Cardiac muscle cell (in vitro differentiated cells and primary cell): ENCODE results near the gene SLC7A4. TPM values are rescaled to one million over a fixed set of nuclear protein-coding genes. Genes with fewer than 3 reads are reported as not detected.
"Not testable (repeated sequence)": the region's sequence is repeated elsewhere in the genome, so short reads cannot be mapped to it uniquely, and the experiment has no call there.

Experiments
- DNase-seq, 2 donors: peaks; one replicate each; pipeline versions ENCODE4 v3.0.0 to v3.0.0-alpha.2; 2010 to 2017; ENCODE audit warnings: low read depth in 1 of 2, low spot score in 1 of 2
- H3K27ac ChIP-seq: fragments of 200-600 bp; sonication (generic); 2 replicates; pipeline ENCODE4 v1.5.1; 2016
- H3K27me3 ChIP-seq: fragments of 200-600 bp; sonication (generic); 2 replicates; pipeline ENCODE4 v1.6.0; 2016; ENCODE audit warnings: control low read depth
- H3K36me3 ChIP-seq: fragments of 200-600 bp; sonication (generic); 2 replicates; pipeline ENCODE4 v1.5.1; 2016; ENCODE audit warnings: control low read depth
- H3K4me1 ChIP-seq: fragments of 200-600 bp; sonication (generic); 2 replicates; pipeline ENCODE4 v1.8.1; 2017; ENCODE audit warnings: low read depth, mild to moderate bottlenecking, mixed run types
- H3K4me3 ChIP-seq: fragments of 200-600 bp; sonication (generic); 2 replicates; pipeline ENCODE4 v1.5.1; 2016; ENCODE audit warnings: mild to moderate bottlenecking
- H3K9me3 ChIP-seq: fragments of 200-600 bp; sonication (generic); 2 replicates; pipeline ENCODE4 v1.5.1; 2017; ENCODE audit warnings: low read depth, mild to moderate bottlenecking, control low read depth
- polyA plus RNA-seq: library from polyadenylated mRNA; unstranded; fragments of >200 nt; fragmentation: Nextera tagmentation; extraction: Ambion mirVana; gene quantifications from 2 replicates; pipeline ENCODE4 v1.2.1, GENCODE V29; 2016
- total RNA-seq: library from RNA; depleted of rRNA; stranded (reverse); fragments of >200 nt; gene quantifications from 2 replicates; pipeline ENCODE4 v1.2.3, GENCODE V29; 2016
- TF ChIP-seq, protein P1 (sequence below): IDR thresholded peaks from 2 replicates; pipeline ENCODE4 v1.5.1; 2012; ENCODE audit warnings: low read depth, mild to moderate bottlenecking, low read length

Gene SLC7A4
- total and polyA plus RNA-seq, 2 experiments from 2014 or later, result 1.8 to 4.4 TPM

DNA sequence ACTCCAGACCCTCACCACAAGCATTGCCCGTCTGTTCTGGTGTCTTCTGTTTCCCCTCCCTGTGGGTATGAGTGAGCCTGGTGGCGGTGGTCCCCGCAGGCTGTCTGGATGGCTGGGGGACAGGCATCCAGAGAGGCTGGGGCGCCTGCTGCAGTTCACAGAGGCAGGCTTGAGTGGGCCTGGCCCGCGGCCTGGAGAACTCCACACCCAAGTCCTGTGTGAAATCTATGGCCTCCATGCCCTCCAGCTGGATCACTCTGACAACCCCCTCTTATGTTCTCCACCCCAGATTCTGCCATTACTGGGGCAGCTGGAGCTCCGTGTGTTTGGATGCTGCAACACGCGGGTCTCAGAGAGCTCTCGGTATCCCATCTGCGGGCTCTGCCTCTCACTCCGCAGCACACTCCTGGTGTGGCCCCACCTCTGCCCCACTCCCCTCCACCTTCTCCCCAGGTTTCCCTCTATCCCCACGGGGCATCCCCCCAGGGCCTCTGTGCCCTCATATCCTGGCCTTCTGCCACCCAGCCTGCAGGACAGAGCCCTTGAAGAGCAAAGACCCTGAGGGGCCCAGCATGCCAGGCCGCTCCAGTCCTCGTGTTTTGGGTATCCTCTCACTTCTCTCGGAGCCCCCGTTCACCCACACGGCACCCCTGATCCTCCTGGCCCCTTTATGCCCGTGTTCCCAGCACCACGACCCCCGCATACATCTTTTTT is 44.7 kb upstream of the SLC7A4 start:
- Histone ChIP-seq H3K4me3 (no peak overlapping the region), H3K27me3 (no peaks in the 10 kb centered on the region), H3K36me3 (no peaks in the 10 kb centered on the region), H3K9me3 (no peaks in the 10 kb centered on the region), H3K4me1 (no peaks in the 10 kb centered on the region), H3K27ac (no peak overlapping the region)
- no peak for DNase-seq
- TF ChIP-seq, protein P1, sequence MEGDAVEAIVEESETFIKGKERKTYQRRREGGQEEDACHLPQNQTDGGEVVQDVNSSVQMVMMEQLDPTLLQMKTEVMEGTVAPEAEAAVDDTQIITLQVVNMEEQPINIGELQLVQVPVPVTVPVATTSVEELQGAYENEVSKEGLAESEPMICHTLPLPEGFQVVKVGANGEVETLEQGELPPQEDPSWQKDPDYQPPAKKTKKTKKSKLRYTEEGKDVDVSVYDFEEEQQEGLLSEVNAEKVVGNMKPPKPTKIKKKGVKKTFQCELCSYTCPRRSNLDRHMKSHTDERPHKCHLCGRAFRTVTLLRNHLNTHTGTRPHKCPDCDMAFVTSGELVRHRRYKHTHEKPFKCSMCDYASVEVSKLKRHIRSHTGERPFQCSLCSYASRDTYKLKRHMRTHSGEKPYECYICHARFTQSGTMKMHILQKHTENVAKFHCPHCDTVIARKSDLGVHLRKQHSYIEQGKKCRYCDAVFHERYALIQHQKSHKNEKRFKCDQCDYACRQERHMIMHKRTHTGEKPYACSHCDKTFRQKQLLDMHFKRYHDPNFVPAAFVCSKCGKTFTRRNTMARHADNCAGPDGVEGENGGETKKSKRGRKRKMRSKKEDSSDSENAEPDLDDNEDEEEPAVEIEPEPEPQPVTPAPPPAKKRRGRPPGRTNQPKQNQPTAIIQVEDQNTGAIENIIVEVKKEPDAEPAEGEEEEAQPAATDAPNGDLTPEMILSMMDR, result no peak

DNA sequence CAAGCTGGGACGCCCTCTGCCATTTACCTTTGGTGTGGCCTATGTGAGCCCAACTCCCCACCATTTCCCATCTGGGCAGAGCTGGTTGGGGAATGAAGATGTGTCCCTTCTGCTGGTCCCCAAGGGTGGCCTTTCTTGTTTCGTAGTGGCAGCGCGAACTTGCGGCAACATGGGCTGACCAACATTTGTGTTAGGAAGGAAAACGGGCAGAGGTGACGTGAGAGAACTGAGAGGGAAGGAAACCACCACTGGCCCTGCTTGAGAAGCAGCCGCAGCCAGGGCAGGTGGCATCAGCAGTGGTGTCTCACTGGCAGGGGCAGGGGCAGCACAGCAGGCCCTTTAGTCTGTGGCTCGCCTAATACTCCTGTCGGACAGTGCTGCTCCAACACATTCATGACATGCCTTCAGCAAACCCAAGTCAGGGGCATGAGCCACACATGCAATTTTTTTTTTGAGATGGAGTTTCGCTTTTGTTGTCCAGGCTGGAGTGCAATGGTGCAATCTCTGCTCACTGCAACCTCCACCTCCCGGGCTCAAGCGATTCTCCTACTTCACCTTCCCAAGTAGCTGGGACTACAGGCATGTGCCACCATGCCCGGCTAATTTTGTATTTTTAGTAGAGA is 43.3 kb upstream of the SLC7A4 start:
- Histone ChIP-seq H3K27me3 (no peaks in the 10 kb centered on the region), H3K9me3 (no peaks in the 10 kb centered on the region), H3K4me1 (no peaks in the 10 kb centered on the region), H3K36me3 (no peaks in the 10 kb centered on the region), H3K4me3 (no peak overlapping the region), H3K27ac (no peak overlapping the region)
- DNase-seq, result no peak
- TF ChIP-seq, protein P1, result no peak

DNA sequence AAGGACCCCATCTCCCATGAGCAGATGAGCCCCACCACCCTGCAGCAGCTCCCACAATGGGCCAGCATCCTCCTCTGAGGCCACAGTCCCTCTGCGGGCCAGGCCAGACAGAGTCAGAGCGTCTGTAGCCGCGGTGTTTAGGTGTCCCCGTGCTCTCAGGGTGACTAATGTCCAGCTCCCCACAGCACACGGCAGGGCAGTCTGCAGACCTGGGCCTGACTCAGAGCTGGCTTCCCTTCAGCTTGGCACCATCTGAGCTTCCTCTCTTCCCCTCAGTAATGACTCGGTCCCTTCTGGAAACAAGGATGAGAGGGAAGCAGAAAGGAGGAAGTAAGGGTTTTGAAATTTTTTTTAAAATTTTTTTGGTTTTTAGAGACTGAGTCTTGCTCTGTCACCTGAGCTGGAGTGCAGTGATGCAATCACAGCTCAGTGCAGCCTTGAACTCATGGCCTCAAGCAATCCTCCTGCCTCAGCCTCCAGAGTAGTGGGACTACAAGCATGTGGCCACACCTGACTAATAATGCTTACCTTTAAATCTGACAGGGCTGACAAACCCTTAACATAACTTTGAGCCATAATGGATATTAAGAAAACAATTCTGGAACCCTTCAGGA is 41.8 kb upstream of the SLC7A4 start:
- Histone ChIP-seq H3K4me1 (no peaks in the 10 kb centered on the region), H3K36me3 (no peaks in the 10 kb centered on the region), H3K27me3 (no peaks in the 10 kb centered on the region), H3K9me3 (no peaks in the 10 kb centered on the region), H3K27ac (no peak overlapping the region), H3K4me3 (no peak overlapping the region)
- TF ChIP-seq, protein P1, result no peak
- peak in 1 of 2 donors; percentile 41 for DNase-seq

DNA sequence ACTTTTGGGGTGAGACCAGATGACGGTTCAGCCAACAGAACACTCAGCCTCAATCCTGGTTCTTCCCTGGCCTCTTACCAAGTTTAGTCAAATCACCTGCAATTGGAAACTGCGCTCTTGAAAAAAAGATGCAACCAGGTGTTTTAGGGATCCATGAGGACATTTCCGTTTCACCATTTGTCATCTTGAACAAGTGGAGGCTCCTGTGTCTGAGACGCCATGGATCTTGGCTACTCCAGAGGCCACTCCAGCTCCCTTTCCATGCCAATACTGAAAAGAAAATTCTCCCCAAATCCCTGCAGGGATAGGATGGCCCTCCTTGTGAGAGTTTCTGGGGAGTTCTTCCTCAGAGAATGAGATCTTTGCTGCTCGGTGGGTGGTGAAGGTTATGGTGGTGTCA is 41.1 kb upstream of the SLC7A4 start:
- no peak for DNase-seq
- Histone ChIP-seq H3K4me1 (no peaks in the 10 kb centered on the region), H3K27me3 (no peaks in the 10 kb centered on the region), H3K9me3 (no peaks in the 10 kb centered on the region), H3K4me3 (no peak overlapping the region), H3K36me3 (no peaks in the 10 kb centered on the region), H3K27ac (no peak overlapping the region)
- TF ChIP-seq, protein P1, result no peak

DNA sequence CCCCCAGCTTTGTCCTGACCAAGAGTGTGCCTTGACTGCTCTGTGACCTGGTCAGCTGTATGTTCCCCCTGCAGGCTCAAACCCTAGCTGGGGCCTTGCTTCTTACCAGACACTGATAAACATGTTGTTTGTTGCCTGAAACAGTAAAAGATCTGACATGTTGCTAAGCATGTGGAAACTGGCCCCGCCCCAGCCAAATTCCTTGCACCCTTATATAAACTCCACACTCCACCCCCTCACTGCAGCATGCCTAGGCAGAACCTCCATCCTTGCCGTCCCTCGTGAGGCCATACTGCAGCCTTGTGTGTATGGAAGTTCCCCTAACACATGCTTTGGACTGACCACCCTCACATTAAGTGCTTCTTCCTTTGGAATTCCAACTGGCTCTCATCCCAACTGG is 40.7 kb upstream of the SLC7A4 start:
- Histone ChIP-seq H3K4me3 (no peak overlapping the region), H3K4me1 (no peaks in the 10 kb centered on the region), H3K27me3 (no peaks in the 10 kb centered on the region), H3K9me3 (no peaks in the 10 kb centered on the region), H3K36me3 (no peaks in the 10 kb centered on the region), H3K27ac (no peak overlapping the region)
- no peak for DNase-seq
- TF ChIP-seq, protein P1, result no peak

DNA sequence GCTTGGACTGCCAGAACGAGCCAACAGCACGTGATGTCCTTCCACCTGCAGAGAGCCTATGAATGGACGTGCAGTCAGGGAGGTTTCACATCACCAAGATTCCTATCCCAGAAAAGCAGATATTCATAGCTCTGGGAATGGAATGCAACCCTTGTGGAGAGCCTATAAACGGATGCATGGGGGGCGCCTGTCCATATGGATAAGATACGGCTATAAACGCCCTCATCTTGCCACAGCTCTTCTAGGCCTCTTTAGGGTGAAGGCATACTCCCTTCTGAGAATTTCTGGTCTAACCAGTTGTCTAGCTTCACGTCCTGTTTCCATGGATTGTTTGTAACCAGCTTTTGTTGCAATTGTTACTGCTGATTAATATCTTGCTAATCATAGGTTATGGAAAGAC is 39.4 kb upstream of the SLC7A4 start:
- not testable (repeated sequence) for H3K9me3 ChIP-seq, H3K36me3 ChIP-seq, H3K4me3 ChIP-seq, H3K27me3 ChIP-seq, H3K27ac ChIP-seq, H3K4me1 ChIP-seq, DNase-seq
